Stimulated activated CD8-positive, alpha-beta memory T cell treated with anti-CD3 and anti-CD28 coated beads, Interleukin-7, amount 100 ng/mL, for 4 hours (primary cell): ENCODE results near the gene ZNF599.

Experiments
- DNase-seq, 2 donors: peaks; one replicate each; pipeline ENCODE4 v3.0.0-alpha.2; 2020; ENCODE audit warnings: low read depth in 2 of 2

The ZNF599 gene

DNA sequence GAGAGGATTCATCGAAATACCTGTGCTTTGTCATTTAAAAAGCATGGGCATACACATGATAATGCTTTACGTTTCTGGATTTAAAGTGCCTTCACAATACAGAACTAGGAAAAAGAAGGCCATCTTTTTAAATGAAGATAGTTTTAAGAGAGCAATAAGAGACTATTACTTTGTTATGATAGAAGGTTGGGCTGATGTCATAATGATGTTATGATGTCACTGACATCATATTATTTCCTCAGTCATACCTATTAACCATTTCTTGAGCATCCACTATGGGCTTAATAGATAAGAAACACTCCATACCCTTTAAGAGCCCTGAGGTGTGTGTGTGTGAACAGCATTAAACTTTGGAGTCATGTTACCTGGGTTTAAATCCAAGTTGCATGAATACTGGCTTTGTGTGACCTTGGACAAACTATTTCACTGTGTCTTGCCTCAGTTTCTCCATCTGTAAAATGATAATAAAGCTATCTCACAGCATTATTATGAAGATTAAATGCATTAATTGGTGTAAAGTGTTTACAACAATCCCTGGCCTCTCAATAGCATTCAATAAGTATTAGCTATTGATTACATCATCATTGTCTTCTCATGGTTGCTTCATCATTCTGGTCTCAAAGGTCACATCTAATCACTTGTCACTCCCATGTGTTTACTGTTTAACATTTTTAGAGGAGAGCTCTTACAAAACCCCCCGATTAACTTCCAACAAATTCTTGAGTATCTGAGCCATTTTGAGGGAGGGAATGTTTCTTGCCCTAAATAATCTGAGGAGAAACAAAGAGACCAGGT, 27.9 kb downstream of the ZNF599 start:
- no peak for DNase-seq

DNA sequence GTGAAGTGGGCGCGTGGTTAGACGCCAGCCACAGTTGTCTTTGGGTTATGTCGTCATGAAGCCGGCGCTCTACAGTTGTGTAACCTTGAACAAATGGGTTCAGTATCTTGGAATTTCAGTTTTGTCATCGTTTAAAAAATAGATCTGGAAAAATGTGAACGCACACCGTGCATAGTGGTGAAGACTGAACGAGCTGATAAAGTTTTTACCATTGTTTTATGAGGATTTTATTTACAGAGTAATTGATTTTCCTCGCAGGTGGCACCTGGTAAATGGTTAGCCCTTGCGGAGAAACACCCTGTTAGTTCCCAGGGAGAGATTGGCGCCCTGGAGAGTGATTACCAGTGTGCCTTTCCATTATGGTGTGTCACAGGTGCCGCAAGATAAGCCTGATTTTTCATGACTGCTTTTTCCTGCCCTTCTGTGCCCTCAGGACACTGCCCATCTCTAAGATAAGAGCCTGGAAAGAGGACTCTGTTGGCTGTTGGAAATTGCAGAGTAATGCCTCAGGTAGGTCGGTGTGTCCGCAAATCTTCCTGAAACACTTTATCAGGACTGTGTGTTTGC, 38.4 kb downstream of the ZNF599 start:
- DNase-seq: no peak

DNA sequence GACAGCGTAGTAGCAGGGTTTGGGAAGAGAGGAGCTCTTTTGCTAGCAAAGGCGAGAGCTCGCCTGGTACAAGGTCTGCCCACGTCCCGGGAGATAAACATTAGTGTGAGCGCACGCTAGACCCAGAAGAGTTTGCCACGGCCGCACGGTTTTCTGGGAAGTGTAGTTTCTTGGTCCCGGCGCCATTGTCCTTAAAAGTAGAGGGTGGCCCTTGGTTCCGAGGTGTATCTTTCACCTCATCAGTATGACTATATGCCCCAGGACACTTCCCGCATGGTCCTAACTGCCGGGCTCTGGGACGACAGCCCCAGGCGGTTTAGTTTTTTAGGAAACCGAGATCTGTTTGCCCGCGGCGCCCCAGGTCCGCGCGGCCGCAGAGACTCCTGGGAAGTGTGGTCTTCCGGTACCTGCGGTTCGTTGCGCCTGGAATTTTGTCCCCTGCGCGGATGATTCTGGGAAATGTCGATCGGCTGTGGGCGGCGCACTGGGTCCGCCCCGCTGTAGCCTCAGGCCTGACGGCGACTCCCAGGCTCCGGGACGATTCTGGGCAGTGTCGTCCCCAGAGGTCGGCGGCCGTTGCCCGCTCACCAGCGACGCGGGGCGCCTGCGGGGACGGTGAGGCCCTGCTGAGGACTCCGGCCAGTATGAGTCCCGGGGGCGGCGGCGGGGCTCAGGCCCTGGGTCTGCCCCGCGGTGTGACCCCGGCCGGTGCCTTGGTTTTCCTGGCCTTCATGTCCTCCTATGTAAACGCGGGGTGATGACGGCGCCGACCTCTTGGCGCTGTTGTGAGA, 39.1 kb downstream of the ZNF599 start, which contains the start of gene ZNF181:
ZNF181 (plus strand) TSS at position 498 of the 791 bp plus-strand sequence. CDS start 795 bp downstream, outside the sequence.
- peak; percentile 74 to 75 for DNase-seq

GRCh38 chr19:34733266-34733745, 39.7 kb downstream of the ZNF599 start:
- no peak for DNase-seq

DNA sequence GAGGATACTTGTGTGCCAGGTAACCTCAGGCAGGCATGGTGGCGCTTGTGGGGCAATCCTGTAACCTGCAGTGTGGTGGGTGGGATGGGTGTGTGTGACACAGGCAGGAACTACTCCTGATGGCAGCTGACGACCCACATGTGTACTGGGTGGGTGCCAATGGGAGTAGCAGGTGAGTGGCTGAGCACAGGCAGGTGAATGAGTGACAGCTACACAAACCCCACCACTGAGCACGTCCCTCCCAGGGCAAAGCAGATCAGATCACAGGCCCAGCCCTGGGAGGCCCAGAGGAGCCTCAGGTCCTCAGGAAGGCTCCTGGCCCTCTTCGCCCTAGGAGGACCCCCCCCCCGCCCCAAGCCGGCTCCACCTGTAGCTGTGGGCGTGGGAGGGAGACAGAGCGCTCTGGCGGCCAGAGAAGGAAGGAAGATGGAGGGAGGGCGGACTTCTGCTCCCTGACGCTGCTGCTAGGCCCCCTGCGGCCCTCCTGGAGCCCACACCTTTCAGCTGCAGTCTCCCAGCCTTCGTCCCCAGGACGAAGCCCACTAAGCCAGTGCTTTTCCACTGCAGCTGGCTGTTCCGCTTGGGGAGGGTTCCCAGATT, 40.3 kb downstream of the ZNF599 start:
- no peak for DNase-seq

GRCh38 chr19:34731964-34732363, 41.1 kb downstream of the ZNF599 start:
- DNase-seq: no peak

DNA sequence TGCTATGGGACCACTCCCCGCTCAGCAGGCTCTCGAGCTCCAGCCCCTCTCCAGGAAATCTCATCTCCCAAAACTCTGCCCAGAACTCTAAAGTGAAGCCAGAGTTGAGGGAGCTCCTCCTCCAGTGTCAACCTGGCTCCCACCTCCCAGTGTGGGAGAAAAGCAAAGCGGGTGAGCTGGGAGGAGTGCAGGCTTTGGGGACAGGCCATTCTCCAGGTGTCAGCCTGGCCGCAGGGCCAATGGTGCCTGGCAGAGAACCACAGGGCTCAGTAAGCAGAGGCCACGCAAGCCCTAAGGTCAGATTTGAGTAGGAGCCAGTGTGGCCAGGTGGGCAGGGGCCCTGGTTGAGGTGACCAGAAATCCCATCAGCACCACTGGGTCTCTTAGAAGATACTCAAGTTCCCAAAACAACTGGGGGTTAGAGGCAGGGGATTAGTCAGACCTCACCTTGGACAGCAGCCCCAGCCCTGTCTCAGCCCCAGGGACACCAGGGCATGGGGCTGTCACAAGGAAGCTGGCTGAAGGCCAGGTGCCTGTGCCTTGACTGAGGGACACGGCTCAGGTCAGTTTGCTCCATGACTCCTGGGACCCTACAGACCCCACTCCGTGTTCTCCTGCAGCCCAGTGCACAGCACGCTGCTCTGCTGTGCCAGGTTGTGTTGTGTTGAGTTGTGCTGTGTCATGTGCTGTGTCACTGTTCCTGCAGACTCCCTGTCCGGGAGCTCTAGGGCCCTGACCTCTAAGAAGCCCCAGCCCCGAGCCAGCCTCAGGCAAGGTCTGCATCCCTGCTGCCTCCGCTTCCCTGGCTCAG, 41.8 kb downstream of the ZNF599 start:
- no peak for DNase-seq

DNA sequence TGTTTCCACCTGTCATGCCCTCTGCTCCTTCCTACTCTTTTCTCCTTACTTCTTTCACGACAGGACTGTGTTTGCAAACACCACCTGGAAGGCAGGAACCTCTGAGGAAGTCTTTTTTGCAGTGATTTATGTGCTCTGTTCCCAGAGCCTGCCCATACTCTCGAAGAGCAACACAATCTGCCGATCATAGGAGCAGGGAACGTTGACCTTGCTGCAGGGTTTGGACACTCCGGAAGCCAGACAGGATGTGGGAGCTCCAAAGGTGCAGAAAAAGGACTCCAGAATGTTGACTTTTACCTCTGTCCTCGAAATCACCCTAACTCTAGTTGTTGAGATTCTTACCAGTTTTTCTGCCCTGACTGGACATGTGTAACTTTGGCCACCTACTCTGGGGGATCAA, 47.6 kb downstream of the ZNF599 start:
- no peak for DNase-seq

DNA sequence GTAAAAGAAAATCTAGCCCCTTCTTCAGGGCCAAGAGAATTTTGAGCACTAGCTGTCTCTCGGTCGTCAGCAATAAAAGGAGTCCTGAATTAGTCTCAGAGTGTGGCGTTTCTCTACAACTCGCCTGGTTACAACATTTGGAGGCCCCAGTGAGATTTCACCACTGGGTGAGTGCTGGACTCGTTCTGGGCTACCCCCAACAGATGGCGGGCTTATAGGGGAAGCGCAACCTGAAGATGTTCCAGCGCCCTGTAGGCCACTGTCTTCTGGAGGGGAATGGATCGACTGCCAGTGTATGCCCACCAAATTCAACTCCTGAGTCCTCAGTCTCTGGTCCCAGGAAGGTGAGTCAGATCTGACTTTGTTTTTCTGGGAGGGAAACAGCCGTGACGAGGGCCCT, 50.7 kb downstream of the ZNF599 start:
- no peak for DNase-seq

DNA sequence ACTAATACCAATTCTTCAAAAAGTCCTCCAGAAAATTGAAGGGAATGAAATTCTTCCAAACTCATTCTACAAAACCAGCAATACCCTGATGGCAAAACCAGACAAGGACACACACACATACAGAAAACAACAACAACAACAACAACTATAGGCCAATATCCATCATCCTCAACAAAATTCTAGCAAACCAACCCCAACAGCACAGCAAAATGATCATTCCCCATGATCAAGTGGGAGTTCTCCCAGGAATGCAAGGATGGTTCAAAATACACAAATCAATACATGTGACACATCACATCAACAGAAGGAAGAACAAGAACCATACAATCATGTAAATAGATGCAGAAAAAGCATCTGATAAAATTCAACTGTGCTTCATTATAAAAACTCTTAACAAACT, 57.7 kb downstream of the ZNF599 start:
- DNase-seq: no peak

DNA sequence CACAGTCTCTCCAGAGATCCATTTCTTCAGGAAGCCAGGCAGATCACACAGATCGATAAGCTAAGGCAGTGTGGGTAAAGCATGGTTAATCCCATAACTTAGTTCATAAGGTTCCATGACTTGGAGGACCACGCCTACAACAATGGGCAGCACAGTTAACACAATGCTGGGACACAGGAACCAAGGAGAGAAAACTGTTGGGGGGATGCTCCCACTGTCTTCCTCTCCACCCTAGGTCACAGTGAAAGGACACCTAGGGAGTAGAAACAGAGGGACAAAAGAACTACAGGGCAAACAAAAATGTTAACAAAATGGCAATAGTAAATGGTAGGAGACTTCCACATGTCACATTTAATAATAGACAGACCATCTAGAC, 59.8 kb downstream of the ZNF599 start:
- no peak for DNase-seq

- DNase-seq: peak; percentile 10 to 47
These were observed 60.4 kb downstream of the ZNF599 start for GRCh38 chr19:34712395-34713261.

DNA sequence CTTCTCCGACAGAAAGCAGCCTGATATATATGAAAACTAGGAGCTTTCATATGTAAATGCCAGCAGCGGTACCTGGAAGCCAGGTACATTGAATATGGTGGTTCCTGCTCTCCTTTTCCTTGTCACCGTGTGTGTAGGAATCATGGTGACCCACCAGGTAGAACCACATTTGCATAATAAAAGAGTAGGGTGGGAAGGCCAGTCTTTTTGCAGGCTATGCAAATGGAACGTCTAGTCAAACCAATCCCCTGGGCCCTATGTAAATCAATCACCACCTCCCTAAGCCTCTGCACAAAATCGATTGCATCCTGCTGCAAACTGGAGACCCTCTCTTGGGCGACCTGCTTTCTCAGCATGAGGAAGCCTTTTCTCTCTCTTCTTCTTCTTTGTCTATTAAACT, 61.1 kb downstream of the ZNF599 start:
- no peak for DNase-seq
